ENCODE measurements around the gene ERCC6L.
"Not testable (repeated sequence)": the region's sequence is repeated elsewhere in the genome, so short reads cannot be mapped to it uniquely, and the experiment has no call there.

Gene ERCC6L

GRCh38 chrX:72245461-72246089 lies 6.7 kb upstream of the ERCC6L start:
- Histone ChIP-seq H3K4me3 (ENCODE audit: low read length) (no peak overlapping the region), H3K4me1 (ENCODE audit: control insufficient read depth, insufficient read depth, low read length) (peaks cover 5% of the 10 kb centered on the region), H3K27me3 (replicated peaks; ENCODE audit: control insufficient read depth, insufficient read depth, low read length) (peaks cover 13% of the 10 kb centered on the region), H3K9ac (ENCODE audit: low read length) (no peak overlapping the region), H3K36me3 (ENCODE audit: control insufficient read depth, insufficient read depth, low read length, severe bottlenecking) (no peaks in the 10 kb centered on the region), H3K9me3 (ENCODE audit: control insufficient read depth, low read length) (peaks cover 6% of the 10 kb centered on the region)
- DNase-seq (ENCODE audit: low read depth), result peak; percentile 73

GRCh38 chrX:72243472-72243871 lies 4.6 kb upstream of the ERCC6L start:
- peaks cover 5% of the 10 kb centered on the region for H3K4me1 ChIP-seq (ENCODE audit: control insufficient read depth, insufficient read depth, low read length)
- H3K27me3 ChIP-seq (replicated peaks; ENCODE audit: control insufficient read depth, insufficient read depth, low read length), result peaks cover 8% of the 10 kb centered on the region
- no peaks in the 10 kb centered on the region for H3K9me3 ChIP-seq (ENCODE audit: control insufficient read depth, low read length)
- no peaks in the 10 kb centered on the region for H3K36me3 ChIP-seq (ENCODE audit: control insufficient read depth, insufficient read depth, low read length, severe bottlenecking)
- no peak overlapping the region for H3K4me3 ChIP-seq (ENCODE audit: low read length)
- peak; percentile 66 for DNase-seq (ENCODE audit: low read depth)
- no peak overlapping the region for H3K9ac ChIP-seq (ENCODE audit: low read length)

GRCh38 chrX:72240976-72241375 lies 2.1 kb upstream of the ERCC6L start:
- no peaks in the 10 kb centered on the region for H3K36me3 ChIP-seq (ENCODE audit: control insufficient read depth, insufficient read depth, low read length, severe bottlenecking)
- H3K9ac ChIP-seq (ENCODE audit: low read length), result no peak overlapping the region
- H3K4me3 ChIP-seq (ENCODE audit: low read length), result no peak overlapping the region
- H3K9me3 ChIP-seq (ENCODE audit: control insufficient read depth, low read length), result no peaks in the 10 kb centered on the region
- H3K4me1 ChIP-seq (ENCODE audit: control insufficient read depth, insufficient read depth, low read length), result peaks cover 5% of the 10 kb centered on the region
- H3K27me3 ChIP-seq (replicated peaks; ENCODE audit: control insufficient read depth, insufficient read depth, low read length), result peaks cover 8% of the 10 kb centered on the region
- no peak for DNase-seq (ENCODE audit: low read depth)

GRCh38 chrX:72238183-72238582 lies 644 bp downstream of the ERCC6L start:
- H3K4me1 ChIP-seq (ENCODE audit: control insufficient read depth, insufficient read depth, low read length), result no peaks in the 10 kb centered on the region

GRCh38 chrX:72236841-72237240 lies 2.0 kb downstream of the ERCC6L start:
- Histone ChIP-seq H3K9me3 (ENCODE audit: control insufficient read depth, low read length) (no peaks in the 10 kb centered on the region), H3K4me3 (ENCODE audit: low read length) (no peak overlapping the region), H3K27me3 (replicated peaks; ENCODE audit: control insufficient read depth, insufficient read depth, low read length) (peaks cover 9% of the 10 kb centered on the region), H3K36me3 (ENCODE audit: control insufficient read depth, insufficient read depth, low read length, severe bottlenecking) (no peaks in the 10 kb centered on the region), H3K9ac (ENCODE audit: low read length) (no peak overlapping the region), H3K4me1 (ENCODE audit: control insufficient read depth, insufficient read depth, low read length) (no peaks in the 10 kb centered on the region)
- no peak for DNase-seq (ENCODE audit: low read depth)

More at GRCh38 chrX:72238183-72238582, 644 bp downstream of the ERCC6L start:
- no peaks in the 10 kb centered on the region for H3K9me3 ChIP-seq (ENCODE audit: control insufficient read depth, low read length)
- H3K4me3 ChIP-seq (ENCODE audit: low read length), result peak overlapping the region; percentile 73
- no peak for DNase-seq (ENCODE audit: low read depth)
- H3K9ac ChIP-seq (ENCODE audit: low read length), result no peak overlapping the region
- peaks cover 9% of the 10 kb centered on the region for H3K27me3 ChIP-seq (replicated peaks; ENCODE audit: control insufficient read depth, insufficient read depth, low read length)
- H3K36me3 ChIP-seq (ENCODE audit: control insufficient read depth, insufficient read depth, low read length, severe bottlenecking), result no peaks in the 10 kb centered on the region

GRCh38 chrX:72230290-72230689 lies 8.5 kb downstream of the ERCC6L start:
- peaks cover 28% of the 10 kb centered on the region for H3K9me3 ChIP-seq (ENCODE audit: control insufficient read depth, low read length)
- H3K9ac ChIP-seq (ENCODE audit: low read length), result no peak overlapping the region
- no peak for DNase-seq (ENCODE audit: low read depth)
- no peaks in the 10 kb centered on the region for H3K4me1 ChIP-seq (ENCODE audit: control insufficient read depth, insufficient read depth, low read length)
- no peak overlapping the region for H3K4me3 ChIP-seq (ENCODE audit: low read length)
- H3K36me3 ChIP-seq (ENCODE audit: control insufficient read depth, insufficient read depth, low read length, severe bottlenecking), result no peaks in the 10 kb centered on the region
- H3K27me3 ChIP-seq (replicated peaks; ENCODE audit: control insufficient read depth, insufficient read depth, low read length), result peaks cover 25% of the 10 kb centered on the region

- not testable (repeated sequence) for DNase-seq (ENCODE audit: low read depth); H3K4me3 ChIP-seq (ENCODE audit: low read length); H3K9ac ChIP-seq (ENCODE audit: low read length); H3K27me3 ChIP-seq (replicated peaks; ENCODE audit: control insufficient read depth, insufficient read depth, low read length); H3K36me3 ChIP-seq (ENCODE audit: control insufficient read depth, insufficient read depth, low read length, severe bottlenecking); H3K4me1 ChIP-seq (ENCODE audit: control insufficient read depth, insufficient read depth, low read length)
- peaks cover 16% of the 10 kb centered on the region for H3K9me3 ChIP-seq (ENCODE audit: control insufficient read depth, low read length)
Observed at GRCh38 chrX:72220375-72220774, 18.5 kb downstream of the ERCC6L start.

GRCh38 chrX:72216973-72217372 lies 21.9 kb downstream of the ERCC6L start:
- no peak overlapping the region for H3K9ac ChIP-seq (ENCODE audit: low read length)

GRCh38 chrX:72208126-72208800 lies 30.6 kb downstream of the ERCC6L start:
- Histone ChIP-seq H3K36me3 (ENCODE audit: control insufficient read depth, insufficient read depth, low read length, severe bottlenecking) (no peaks in the 10 kb centered on the region), H3K4me1 (ENCODE audit: control insufficient read depth, insufficient read depth, low read length) (no peaks in the 10 kb centered on the region), H3K4me3 (ENCODE audit: low read length) (no peak overlapping the region), H3K27me3 (replicated peaks; ENCODE audit: control insufficient read depth, insufficient read depth, low read length) (peaks cover 6% of the 10 kb centered on the region), H3K9me3 (ENCODE audit: control insufficient read depth, low read length) (no peaks in the 10 kb centered on the region), H3K9ac (ENCODE audit: low read length) (no peak overlapping the region)
- no peak for DNase-seq (ENCODE audit: low read depth)

More at GRCh38 chrX:72216973-72217372, 21.9 kb downstream of the ERCC6L start:
- no peak for DNase-seq (ENCODE audit: low read depth)
- no peak overlapping the region for H3K4me3 ChIP-seq (ENCODE audit: low read length)
- H3K36me3 ChIP-seq (ENCODE audit: control insufficient read depth, insufficient read depth, low read length, severe bottlenecking), result no peaks in the 10 kb centered on the region
- H3K4me1 ChIP-seq (ENCODE audit: control insufficient read depth, insufficient read depth, low read length), result no peaks in the 10 kb centered on the region
- H3K9me3 ChIP-seq (ENCODE audit: control insufficient read depth, low read length), result peaks cover 13% of the 10 kb centered on the region
- peaks cover 4% of the 10 kb centered on the region for H3K27me3 ChIP-seq (replicated peaks; ENCODE audit: control insufficient read depth, insufficient read depth, low read length)

- Histone ChIP-seq H3K9me3 (ENCODE audit: control insufficient read depth, low read length) (no peaks in the 10 kb centered on the region), H3K27me3 (replicated peaks; ENCODE audit: control insufficient read depth, insufficient read depth, low read length) (peaks cover 6% of the 10 kb centered on the region), H3K9ac (ENCODE audit: low read length) (no peak overlapping the region), H3K4me3 (ENCODE audit: low read length) (no peak overlapping the region), H3K4me1 (ENCODE audit: control insufficient read depth, insufficient read depth, low read length) (no peaks in the 10 kb centered on the region), H3K36me3 (ENCODE audit: control insufficient read depth, insufficient read depth, low read length, severe bottlenecking) (no peaks in the 10 kb centered on the region)
- DNase-seq (ENCODE audit: low read depth), result no peak
Observed at GRCh38 chrX:72207366-72207765, 31.5 kb downstream of the ERCC6L start.

- peaks cover 8% of the 10 kb centered on the region for H3K27me3 ChIP-seq (replicated peaks; ENCODE audit: control insufficient read depth, insufficient read depth, low read length)
- no peaks in the 10 kb centered on the region for H3K9me3 ChIP-seq (ENCODE audit: control insufficient read depth, low read length)
- no peaks in the 10 kb centered on the region for H3K36me3 ChIP-seq (ENCODE audit: control insufficient read depth, insufficient read depth, low read length, severe bottlenecking)
- H3K4me1 ChIP-seq (ENCODE audit: control insufficient read depth, insufficient read depth, low read length), result peaks cover 3% of the 10 kb centered on the region
- no peak overlapping the region for H3K4me3 ChIP-seq (ENCODE audit: low read length)
- DNase-seq (ENCODE audit: low read depth), result no peak
- H3K9ac ChIP-seq (ENCODE audit: low read length), result no peak overlapping the region
Observed at GRCh38 chrX:72205706-72206105, 33.1 kb downstream of the ERCC6L start.
